RKO (cell line): ENCODE measurements around the gene MARCHF4.

ENCODE experiments used
- DNase-seq: peaks from one replicate; pipeline ENCODE4 v3.0.0-alpha.2; 2016; ENCODE audit warnings: low spot score

The MARCHF4 gene

DNA sequence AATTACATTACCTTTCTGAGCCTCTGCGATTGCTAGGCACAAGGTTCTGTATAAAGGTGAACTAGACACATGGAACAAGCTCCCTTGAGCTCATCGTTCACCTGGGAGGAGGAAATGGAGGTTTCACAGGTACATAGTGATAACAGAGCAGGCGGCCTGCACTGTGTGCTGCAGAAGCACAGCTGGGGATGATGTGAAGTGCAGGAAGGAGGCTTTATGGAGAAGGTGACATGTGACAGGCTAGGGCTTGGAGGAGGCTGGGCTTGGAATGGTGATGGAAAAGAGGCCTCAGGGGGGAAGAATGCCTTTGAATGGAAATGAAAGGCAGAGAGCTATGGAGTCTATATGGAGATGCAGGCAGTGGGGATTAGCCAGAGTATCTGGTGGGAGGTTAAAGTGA lies 22.9 kb downstream of the MARCHF4 start:
- DNase-seq = no peak

DNA sequence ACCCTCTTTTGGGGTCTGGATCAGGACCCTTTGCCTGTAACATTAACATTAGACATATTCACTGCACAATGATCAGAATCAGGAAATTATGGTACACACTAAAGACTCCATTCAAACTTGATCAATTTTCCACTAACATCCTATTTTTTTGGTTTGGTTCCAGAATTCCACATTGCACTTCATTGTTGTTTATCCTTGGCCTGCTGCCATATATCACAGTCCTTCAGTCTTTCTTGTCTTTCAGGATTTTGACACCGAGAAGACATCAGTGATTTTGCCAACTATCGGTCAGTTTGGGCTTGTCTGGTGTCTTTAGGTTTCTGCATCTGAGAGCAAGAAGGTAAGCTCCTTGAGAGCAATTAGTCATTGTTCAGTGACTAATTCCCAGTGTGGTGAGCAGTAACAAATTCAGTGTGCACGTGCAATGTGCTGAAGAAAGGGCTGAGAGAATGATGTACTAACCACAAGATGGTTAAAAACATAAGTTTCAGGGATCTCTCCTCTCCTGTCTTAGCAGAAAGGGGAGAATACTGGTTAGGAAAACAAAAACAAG lies 23.5 kb downstream of the MARCHF4 start:
- DNase-seq = peak; percentile 85

- no peak for DNase-seq
Measured at GRCh38 chr2:216346781-216347180, 25.5 kb downstream of the MARCHF4 start.

GRCh38 chr2:216345846-216346245 lies 26.4 kb downstream of the MARCHF4 start:
- DNase-seq = no peak

DNA sequence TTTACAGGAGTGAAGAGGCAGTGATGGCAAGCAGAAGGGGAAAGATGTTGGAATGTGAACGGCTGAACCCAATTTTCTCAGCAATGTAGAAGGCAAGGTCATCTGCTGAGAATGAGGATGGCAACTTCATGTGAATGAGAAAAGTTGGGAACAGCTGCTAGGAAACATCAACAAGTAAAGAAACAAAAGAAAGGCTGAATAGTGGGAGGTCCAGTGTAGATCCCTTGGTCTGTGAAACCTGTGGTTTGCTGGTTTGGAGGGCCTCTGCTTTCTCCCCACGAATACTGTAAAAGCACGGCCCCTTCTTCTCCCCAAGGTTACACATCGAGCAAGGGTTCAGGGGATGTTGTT lies 27.4 kb downstream of the MARCHF4 start:
- DNase-seq = no peak

- DNase-seq = no peak
Measured at GRCh38 chr2:216344206-216344949, 27.9 kb downstream of the MARCHF4 start.

- DNase-seq = no peak
Measured at GRCh38 chr2:216343221-216343980, 28.9 kb downstream of the MARCHF4 start.

- no peak for DNase-seq
Measured at GRCh38 chr2:216341121-216341520, 31.2 kb downstream of the MARCHF4 start.

DNA sequence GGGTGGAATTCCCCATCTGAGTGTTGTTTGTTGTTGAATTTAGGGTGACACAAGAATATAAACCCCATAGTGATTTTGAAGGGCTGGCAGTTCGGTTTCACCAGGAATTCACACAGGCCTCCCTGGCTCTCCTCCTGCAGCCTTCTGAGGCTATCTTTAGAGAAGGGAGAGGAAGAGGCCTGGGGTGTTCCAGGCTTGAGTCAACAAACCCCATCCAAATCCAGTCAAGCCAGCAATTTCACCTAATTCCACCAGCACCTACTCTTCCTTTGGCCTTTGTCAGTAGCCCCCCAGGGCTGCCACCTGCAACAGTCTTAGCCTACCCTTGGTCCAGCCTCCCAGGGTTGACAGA lies 32.0 kb downstream of the MARCHF4 start:
- no peak for DNase-seq

GRCh38 chr2:216339456-216340279 lies 32.6 kb downstream of the MARCHF4 start:
- no peak for DNase-seq

GRCh38 chr2:216335252-216335651 lies 37.0 kb downstream of the MARCHF4 start:
- no peak for DNase-seq

- DNase-seq = peak; percentile 40
Measured at GRCh38 chr2:216328347-216328746, 43.9 kb downstream of the MARCHF4 start.

- DNase-seq = no peak
Measured at GRCh38 chr2:216327447-216327935, 44.8 kb downstream of the MARCHF4 start.
